Esophagus muscularis mucosa (tissue), 4 donors: ENCODE data around the gene SCML1. TPM values are rescaled to one million over a fixed set of nuclear protein-coding genes. Genes with fewer than 3 reads are reported as not detected.

Experiments used
- DNase-seq: peaks from one replicate; pipeline ENCODE4 v3.0.0-alpha.2; 2017; ENCODE audit errors: extremely low spot score
- H3K27ac ChIP-seq, 4 donors: fragments of 200-600 bp; sonication (generic); replicated peaks in 1 of 4; 1 replicate in 3 of 4; 2 replicates in 1 of 4; pipeline ENCODE4 v1.5.1; 2016 to 2019; ENCODE audit warnings: mild to moderate bottlenecking in 1 of 4
- H3K27me3 ChIP-seq, 4 donors: fragments of 200-600 bp; sonication (generic); one replicate each; pipeline versions ENCODE4 v1.5.1 to v1.6.0; 2016 to 2019
- H3K36me3 ChIP-seq, 4 donors: fragments of 200-600 bp; sonication (generic); one replicate each; pipeline ENCODE4 v1.5.1; 2016 to 2019
- H3K4me1 ChIP-seq, 4 donors: fragments of 200-600 bp; sonication (generic); one replicate each; pipeline ENCODE4 v1.5.1; 2016 to 2019
- H3K4me3 ChIP-seq, 4 donors: fragments of 200-600 bp; sonication (generic); 1 replicate in 2 of 4; 2 replicates in 2 of 4; pipeline ENCODE4 v1.5.1; 2016 to 2019; ENCODE audit warnings: mild to moderate bottlenecking in 4 of 4, moderate library complexity in 1 of 4
- H3K9me3 ChIP-seq, 4 donors: fragments of 200-600 bp; sonication (generic); 1 replicate in 3 of 4; 2 replicates in 1 of 4; pipeline ENCODE4 v1.5.1; 2016 to 2019
- CTCF ChIP-seq, 3 experiments: fragments of 200-600 bp in 2 of 3; fragments of 450-650 bp in 1 of 3; sonication (generic) in 2 of 3; IDR thresholded peaks; one replicate each; pipeline ENCODE4 v1.5.1; 2017 to 2019; ENCODE audit warnings: antibody characterized with exemption in 3 of 3, mild to moderate bottlenecking in 2 of 3, moderate library complexity in 1 of 3
- EP300 ChIP-seq: sonication (generic); formaldehyde crosslinking; IDR thresholded peaks from one replicate; pipeline ENCODE4 v1.6.1; 2017; ENCODE audit warnings: antibody characterized with exemption
- POLR2A ChIP-seq: fragments of 450-650 bp; IDR thresholded peaks from one replicate; pipeline ENCODE4 v1.6.1; 2017; ENCODE audit warnings: antibody characterized with exemption, moderate library complexity, mild to moderate bottlenecking, low read depth
- POLR2AphosphoS5 ChIP-seq, 2 donors: sonication (generic); formaldehyde crosslinking; IDR thresholded peaks; one replicate each; pipeline ENCODE4 v1.6.1; 2017; ENCODE audit warnings: antibody characterized with exemption in 2 of 2
- WGBS: methylation state at CpG from one replicate; pipeline ENCODE4 v1.1.5; 2018; 5-methylcytosine and 5-hydroxymethylcytosine counted together
- intact Hi-C: fragments of 100-400 bp; cut with DNase I; formaldehyde crosslinking; loops from one replicate; pipeline ENCODE4 v1.15.1; 2023
- total RNA-seq, 4 donors: library from RNA; depleted of rRNA; stranded (reverse); fragments of >200 nt; gene quantifications; one replicate each; pipeline versions ENCODE4 v1.1.0 to v1.2.1, GENCODE V29; 2016

The SCML1 gene
- total RNA-seq, 4 donors from 2014 or later = 4.8 to 8.3 (median 6.4) TPM

DNA sequence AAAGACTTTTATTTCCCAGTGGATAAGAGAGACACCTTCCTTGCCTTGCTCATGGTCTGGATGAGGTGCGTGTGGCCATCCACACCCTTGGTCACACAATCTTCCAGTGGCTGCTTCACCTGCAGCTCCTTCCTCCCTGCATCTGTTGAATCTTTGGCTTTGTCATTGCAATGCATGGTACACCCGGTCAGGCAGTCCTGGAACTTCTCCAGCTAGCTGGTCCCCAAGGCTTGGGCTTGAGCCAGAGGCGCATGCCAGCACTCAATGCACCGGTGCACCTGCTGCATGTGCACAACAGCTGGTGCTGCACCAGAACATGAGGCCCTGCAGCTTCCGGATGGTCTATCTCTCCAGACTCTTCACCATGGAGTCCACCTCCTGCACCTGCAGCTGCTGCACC, 31.7 kb downstream of the SCML1 start:
- DNase-seq = no peak
- Histone ChIP-seq H3K9me3 (no peaks in the 10 kb centered on the region), H3K4me3 (no peak overlapping the region), H3K27me3 (peaks cover 0 to 6% (median 0%) of the 10 kb centered on the region in 4 donors), H3K27ac (no peak overlapping the region), H3K4me1 (no peaks in the 10 kb centered on the region), H3K36me3 (no peaks in the 10 kb centered on the region)
- intact Hi-C loops = no loop called here
- 70% methylated on average over 5 of the region's 5 CpGs for WGBS
- TF ChIP-seq CTCF (IDR thresholded peaks at IDR 0.05) = no peak

- 57% methylated on average over 3 of the region's 3 CpGs for WGBS
- intact Hi-C loops = no loop called here
- TF ChIP-seq POLR2AphosphoS5 (IDR thresholded peaks at IDR 0.05) (no peak), POLR2A (no peak), CTCF (IDR thresholded peaks at IDR 0.05) (no peak), EP300 (no peak)
- Histone ChIP-seq H3K9me3 (no peaks in the 10 kb centered on the region), H3K4me3 (no peak overlapping the region), H3K27ac (no peak overlapping the region), H3K36me3 (no peaks in the 10 kb centered on the region), H3K27me3 (peaks cover 0 to 6% (median 0%) of the 10 kb centered on the region in 4 donors), H3K4me1 (no peaks in the 10 kb centered on the region)
- no peak for DNase-seq
Measured at GRCh38 chrX:17769701-17770269, 32.5 kb downstream of the SCML1 start.

- peaks cover 0 to 2% (median 0%) of the 10 kb centered on the region in 4 donors for H3K27me3 ChIP-seq
- H3K4me3 ChIP-seq = no peak overlapping the region
- no peaks in the 10 kb centered on the region for H3K4me1 ChIP-seq
- no peak overlapping the region for H3K27ac ChIP-seq
- no peaks in the 10 kb centered on the region for H3K36me3 ChIP-seq
- intact Hi-C loops = no loop called here
- no peak for DNase-seq
- TF ChIP-seq CTCF (IDR thresholded peaks at IDR 0.05) = no peak
- TF ChIP-seq EP300 = no peak
- no peak for TF ChIP-seq POLR2AphosphoS5 (IDR thresholded peaks at IDR 0.05)
- no peak for TF ChIP-seq POLR2A
- 67% methylated on average over 8 of the region's 8 CpGs for WGBS
- H3K9me3 ChIP-seq = no peaks in the 10 kb centered on the region
Measured at GRCh38 chrX:17773221-17773876, 36.1 kb downstream of the SCML1 start.

GRCh38 chrX:17774053-17774452, 36.8 kb downstream of the SCML1 start:
- no peak overlapping the region for H3K27ac ChIP-seq
- WGBS = 68% methylated on average over 1 of the region's 1 CpG
- DNase-seq = peak; percentile 21
- H3K36me3 ChIP-seq = no peaks in the 10 kb centered on the region
- intact Hi-C loops = no loop called here
- H3K4me3 ChIP-seq = no peak overlapping the region
- H3K27me3 ChIP-seq = no peaks in the 10 kb centered on the region
- H3K9me3 ChIP-seq = no peaks in the 10 kb centered on the region
- TF ChIP-seq POLR2A = no peak
- no peak for TF ChIP-seq CTCF (IDR thresholded peaks at IDR 0.05)
- TF ChIP-seq EP300 = no peak
- no peak for TF ChIP-seq POLR2AphosphoS5 (IDR thresholded peaks at IDR 0.05)
- no peaks in the 10 kb centered on the region for H3K4me1 ChIP-seq

DNA sequence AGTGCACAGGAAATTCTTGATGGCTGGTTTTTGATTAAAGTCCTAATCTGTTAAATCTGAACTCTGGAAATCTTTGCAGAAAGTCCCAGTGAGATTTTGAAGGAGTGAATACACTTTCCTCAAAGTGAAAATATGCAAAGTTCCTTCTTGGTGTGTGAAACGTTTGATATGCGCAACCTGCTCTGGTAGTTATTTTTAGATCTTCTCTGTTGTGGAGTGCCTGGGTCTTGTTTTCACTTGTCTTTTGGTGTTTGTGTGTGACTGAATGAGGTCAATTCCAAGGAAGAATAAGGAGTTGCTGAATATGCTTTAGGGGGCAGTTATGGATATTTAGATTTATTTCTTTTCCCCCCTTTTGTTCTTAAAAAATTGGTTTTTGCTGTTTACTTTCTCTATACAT, 41.7 kb downstream of the SCML1 start:
- 65% methylated on average over 2 of the region's 2 CpGs for WGBS
- Histone ChIP-seq H3K36me3 (no peaks in the 10 kb centered on the region), H3K9me3 (no peaks in the 10 kb centered on the region), H3K27me3 (no peaks in the 10 kb centered on the region), H3K4me1 (no peaks in the 10 kb centered on the region), H3K4me3 (no peak overlapping the region), H3K27ac (no peak overlapping the region)
- intact Hi-C loops = no loop called here
- TF ChIP-seq CTCF (IDR thresholded peaks at IDR 0.05) (no peak), POLR2A (no peak), EP300 (no peak), POLR2AphosphoS5 (IDR thresholded peaks at IDR 0.05) (no peak)
- DNase-seq = no peak
